Measurements from ENCODE around the gene MLST8.

MLST8 gene

GRCh38 chr16:2183671-2184070 lies 21.6 kb upstream of the MLST8 start:
- DNase-seq (ENCODE audit: low read depth), result no peak
- no peak for TF ChIP-seq MYC (IDR thresholded peaks at IDR 0.05; ENCODE audit: low read depth, low read length)
- no peak overlapping the region for H3K4me3 ChIP-seq (ENCODE audit: low read depth, low read length)

DNA sequence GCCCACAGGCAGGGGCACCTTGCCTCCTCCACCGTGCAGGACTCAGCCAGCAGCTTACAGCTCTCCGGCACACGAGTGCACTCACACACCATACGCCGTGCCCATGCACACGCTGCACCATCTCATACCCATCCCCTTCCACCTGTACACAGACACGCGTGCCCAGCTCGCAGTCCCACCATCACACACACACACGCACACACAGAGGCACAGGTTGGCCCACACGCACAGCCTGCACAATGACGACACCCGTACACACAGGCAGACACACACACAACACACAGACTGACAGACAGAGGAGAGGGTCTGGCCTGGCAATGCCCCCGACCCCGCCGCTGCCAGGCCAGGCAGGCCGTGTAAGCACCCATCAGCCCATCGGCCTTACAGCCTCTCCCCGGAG lies 20.9 kb upstream of the MLST8 start:
- DNase-seq (ENCODE audit: low read depth), result no peak
- TF ChIP-seq, protein P1, sequence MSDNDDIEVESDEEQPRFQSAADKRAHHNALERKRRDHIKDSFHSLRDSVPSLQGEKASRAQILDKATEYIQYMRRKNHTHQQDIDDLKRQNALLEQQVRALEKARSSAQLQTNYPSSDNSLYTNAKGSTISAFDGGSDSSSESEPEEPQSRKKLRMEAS (IDR thresholded peaks at IDR 0.05; ENCODE audit: low read depth, low read length), result no peak

GRCh38 chr16:2184962-2185361 lies 20.3 kb upstream of the MLST8 start:
- no peak overlapping the region for H3K4me3 ChIP-seq (ENCODE audit: low read depth, low read length)
- TF ChIP-seq POLR2A (IDR thresholded peaks at IDR 0.05; ENCODE audit: extremely low read depth, insufficient read length) (no peak), CTCF (IDR thresholded peaks at IDR 0.05; ENCODE audit: low read depth, low read length) (no peak), MYC (IDR thresholded peaks at IDR 0.05; ENCODE audit: low read depth, low read length) (no peak)
- TF ChIP-seq, protein P1 (IDR thresholded peaks at IDR 0.05; ENCODE audit: low read depth, low read length), result no peak
- DNase-seq (ENCODE audit: low read depth), result no peak

More for the DNA sequence above, 20.9 kb upstream of the MLST8 start:
- H3K4me3 ChIP-seq (ENCODE audit: low read depth, low read length), result no peak overlapping the region

GRCh38 chr16:2186064-2186463 lies 19.2 kb upstream of the MLST8 start:
- H3K4me3 ChIP-seq (ENCODE audit: low read depth, low read length), result no peak overlapping the region
- TF ChIP-seq MYC (IDR thresholded peaks at IDR 0.05; ENCODE audit: low read depth, low read length) (no peak), POLR2A (IDR thresholded peaks at IDR 0.05; ENCODE audit: extremely low read depth, insufficient read length) (no peak), CTCF (IDR thresholded peaks at IDR 0.05; ENCODE audit: low read depth, low read length) (no peak)
- TF ChIP-seq, protein P1 (IDR thresholded peaks at IDR 0.05; ENCODE audit: low read depth, low read length), result no peak
- no peak for DNase-seq (ENCODE audit: low read depth)

DNA sequence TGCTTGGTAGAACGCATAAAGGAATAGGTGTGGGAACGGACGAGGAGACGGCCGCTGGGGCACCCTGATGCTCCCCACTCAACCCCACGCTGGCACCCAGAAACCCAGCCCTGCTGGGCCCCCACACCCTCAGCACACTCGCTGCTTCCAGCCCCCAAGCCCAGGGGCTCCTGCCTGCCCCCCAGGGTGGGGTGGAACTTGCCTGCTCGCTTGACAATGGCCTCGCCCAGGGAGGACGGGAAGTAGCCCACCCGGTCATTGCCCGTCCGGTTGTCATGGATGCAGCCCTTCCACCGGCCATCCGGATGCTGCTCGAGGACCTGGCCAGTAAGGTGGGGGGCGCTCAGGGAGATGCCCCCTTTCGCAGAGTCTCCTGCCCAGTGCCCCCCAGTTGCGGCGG lies 18.7 kb upstream of the MLST8 start:
- TF ChIP-seq MYC (IDR thresholded peaks at IDR 0.05; ENCODE audit: low read depth, low read length), result no peak
- TF ChIP-seq, protein P1 (IDR thresholded peaks at IDR 0.05; ENCODE audit: low read depth, low read length), result no peak
- no peak for TF ChIP-seq CTCF (IDR thresholded peaks at IDR 0.05; ENCODE audit: low read depth, low read length)
- no peak overlapping the region for H3K4me3 ChIP-seq (ENCODE audit: low read depth, low read length)
- no peak for DNase-seq (ENCODE audit: low read depth)

- no peak overlapping the region for H3K4me3 ChIP-seq (ENCODE audit: low read depth, low read length)
- DNase-seq (ENCODE audit: low read depth), result no peak
- TF ChIP-seq POLR2A (IDR thresholded peaks at IDR 0.05; ENCODE audit: extremely low read depth, insufficient read length) (no peak), CTCF (IDR thresholded peaks at IDR 0.05; ENCODE audit: low read depth, low read length) (no peak), MYC (IDR thresholded peaks at IDR 0.05; ENCODE audit: low read depth, low read length) (no peak)
- TF ChIP-seq, protein P1 (IDR thresholded peaks at IDR 0.05; ENCODE audit: low read depth, low read length), result no peak
Observed at GRCh38 chr16:2187212-2187611, 18.0 kb upstream of the MLST8 start.

DNA sequence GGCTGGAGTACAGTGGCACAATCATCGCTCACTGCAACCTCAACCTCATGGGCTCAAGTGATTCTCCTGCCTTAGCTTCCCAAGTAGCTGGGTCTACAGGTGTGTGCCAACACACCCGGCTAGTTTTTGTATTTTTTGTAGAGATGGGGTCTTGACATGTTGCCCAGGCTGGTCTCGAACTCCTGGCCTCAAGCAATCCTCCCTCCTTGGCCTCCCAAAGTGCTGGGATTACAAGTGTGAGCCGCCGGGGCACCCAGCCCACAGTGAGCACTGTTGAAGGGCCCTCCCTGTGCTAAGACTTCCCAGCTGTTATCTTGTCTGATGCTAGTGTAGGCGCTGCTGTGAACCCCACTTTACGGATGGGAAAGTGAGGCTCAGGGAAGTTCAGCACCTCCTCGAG lies 16.9 kb upstream of the MLST8 start:
- TF ChIP-seq MYC (IDR thresholded peaks at IDR 0.05; ENCODE audit: low read depth, low read length), result no peak
- TF ChIP-seq CTCF (IDR thresholded peaks at IDR 0.05; ENCODE audit: low read depth, low read length), result no peak
- no peak for TF ChIP-seq POLR2A (IDR thresholded peaks at IDR 0.05; ENCODE audit: extremely low read depth, insufficient read length)
- TF ChIP-seq, protein P1 (IDR thresholded peaks at IDR 0.05; ENCODE audit: low read depth, low read length), result no peak
- no peak for DNase-seq (ENCODE audit: low read depth)
- H3K4me3 ChIP-seq (ENCODE audit: low read depth, low read length), result no peak overlapping the region

Measured in NB4 (cell line).